GM23338 (cell line): ENCODE results near the gene HIPK1. TPM values are rescaled to one million over a fixed set of nuclear protein-coding genes. Genes with fewer than 3 reads are reported as not detected.

Experiments
- ATAC-seq: fragments of 200-7000 bp; cut with Tn5 transposase; 3 replicates; pipeline ENCODE4 v1.9.1; 2020
- DNase-seq: peaks from one replicate; pipeline ENCODE4 v3.0.0-alpha.2; 2015; ENCODE audit warnings: low spot score
- H2AFZ ChIP-seq: fragments of 200-600 bp; sonication (generic); 2 replicates; pipeline ENCODE4 v1.8.0; 2016; ENCODE audit warnings: antibody characterized with exemption, mild to moderate bottlenecking, moderate library complexity
- H3F3A ChIP-seq: fragments of 200-600 bp; sonication (generic); replicated peaks from 2 replicates; pipeline ENCODE4 v1.8.0; 2017; ENCODE audit warnings: antibody characterized with exemption, mixed run types, low read depth
- H3K27ac ChIP-seq: fragments of 200-600 bp; sonication (generic); 2 replicates; pipeline ENCODE4 v1.6.1; 2016; ENCODE audit warnings: low read depth
- H3K27me3 ChIP-seq: fragments of 200-600 bp; sonication (generic); 2 replicates; pipeline ENCODE4 v1.8.0; 2016; ENCODE audit warnings: mild to moderate bottlenecking, mixed run types, moderate library complexity; ENCODE audit not compliant: insufficient read depth
- H3K36me3 ChIP-seq: fragments of 200-600 bp; sonication (generic); 2 replicates; pipeline ENCODE4 v1.8.0; 2016; ENCODE audit warnings: mild to moderate bottlenecking; ENCODE audit not compliant: insufficient read depth
- H3K4me1 ChIP-seq: fragments of 200-600 bp; sonication (generic); 2 replicates; pipeline ENCODE4 v1.8.0; 2016; ENCODE audit warnings: mild to moderate bottlenecking, moderate library complexity; ENCODE audit not compliant: insufficient read depth
- H3K4me2 ChIP-seq: fragments of 200-600 bp; sonication (generic); 2 replicates; pipeline ENCODE4 v1.7.1; 2017; ENCODE audit warnings: mixed run types
- H3K4me3 ChIP-seq: fragments of 200-600 bp; sonication (generic); 2 replicates; pipeline ENCODE4 v1.6.1; 2016; ENCODE audit warnings: mixed run types
- H3K79me2 ChIP-seq: fragments of 200-600 bp; sonication (generic); replicated peaks from 2 replicates; pipeline ENCODE4 v1.8.0; 2017; ENCODE audit warnings: mild to moderate bottlenecking; ENCODE audit not compliant: insufficient read depth
- H3K9me2 ChIP-seq: fragments of 200-600 bp; sonication (generic); 2 replicates; pipeline ENCODE4 v1.8.0; 2017; ENCODE audit not compliant: insufficient read depth
- H4K20me1 ChIP-seq: fragments of 200-600 bp; sonication (generic); replicated peaks from 2 replicates; pipeline ENCODE4 v1.8.0; 2017; ENCODE audit warnings: mild to moderate bottlenecking; ENCODE audit not compliant: insufficient read depth
- H3K27ac Mint-ChIP-seq: 2 replicates; pipeline ENCODE4 v1.8.0; 2020; ENCODE audit warnings: inconsistent platforms, mild to moderate bottlenecking, moderate library complexity, mixed read lengths
- H3K27me3 Mint-ChIP-seq: 3 replicates; pipeline ENCODE4 v1.8.0; 2022; ENCODE audit warnings: low read depth, mild to moderate bottlenecking, moderate library complexity, mixed read lengths, inconsistent platforms; ENCODE audit not compliant: insufficient read depth, poor library complexity
- H3K36me3 Mint-ChIP-seq: 3 replicates; pipeline ENCODE4 v1.8.0; 2021; ENCODE audit warnings: low read depth, mild to moderate bottlenecking, inconsistent platforms, moderate library complexity, mixed read lengths
- H3K4me1 Mint-ChIP-seq: 3 replicates; pipeline ENCODE4 v1.8.0; 2020; ENCODE audit warnings: mild to moderate bottlenecking, inconsistent platforms, mixed read lengths
- H3K4me3 Mint-ChIP-seq: 3 replicates; pipeline ENCODE4 v1.8.0; 2021; ENCODE audit warnings: moderate library complexity, mild to moderate bottlenecking, inconsistent platforms, mixed read lengths
- H3K9me3 Mint-ChIP-seq: 3 replicates; pipeline ENCODE4 v1.8.0; 2020; ENCODE audit warnings: moderate library complexity, mild to moderate bottlenecking, inconsistent platforms, mixed read lengths
- EZH2 ChIP-seq: fragments of 200-600 bp; sonication (generic); IDR thresholded peaks from one replicate; pipeline ENCODE4 v1.8.0; 2017; ENCODE audit warnings: antibody characterized with exemption, mild to moderate bottlenecking, low read depth; ENCODE audit not compliant: unreplicated experiment
- EZH2phosphoT487 ChIP-seq: fragments of 200-600 bp; sonication (generic); IDR thresholded peaks from one replicate; pipeline ENCODE4 v1.8.1; 2018; ENCODE audit warnings: antibody characterized with exemption; ENCODE audit not compliant: unreplicated experiment
- POLR2AphosphoS5 ChIP-seq: IDR thresholded peaks from 2 replicates; pipeline ENCODE4 v1.6.1; 2016; ENCODE audit warnings: antibody characterized with exemption, low read depth
- polyA plus RNA-seq: library from polyadenylated mRNA; unstranded; fragments of >200 nt; fragmentation: Nextera tagmentation; extraction: Ambion mirVana; gene quantifications from 2 replicates; pipeline ENCODE4 v1.2.1, GENCODE V29; 2016
- total RNA-seq: library from RNA; depleted of rRNA; stranded (reverse); fragments of >200 nt; shearing (Covaris generic); gene quantifications from 2 replicates; pipeline ENCODE4 v1.2.3, GENCODE V29; 2014
- TF ChIP-seq, protein P1 (sequence below): fragments of 250-450 bp; sonication (Bioruptor Pico); IDR thresholded peaks from 2 replicates; pipeline ENCODE4 v1.5.0; 2020; ENCODE audit warnings: mild to moderate bottlenecking, moderate library complexity

HIPK1 gene
- total and polyA plus RNA-seq, 2 experiments from 2014 or later = 14.3 to 47.5 TPM

DNA sequence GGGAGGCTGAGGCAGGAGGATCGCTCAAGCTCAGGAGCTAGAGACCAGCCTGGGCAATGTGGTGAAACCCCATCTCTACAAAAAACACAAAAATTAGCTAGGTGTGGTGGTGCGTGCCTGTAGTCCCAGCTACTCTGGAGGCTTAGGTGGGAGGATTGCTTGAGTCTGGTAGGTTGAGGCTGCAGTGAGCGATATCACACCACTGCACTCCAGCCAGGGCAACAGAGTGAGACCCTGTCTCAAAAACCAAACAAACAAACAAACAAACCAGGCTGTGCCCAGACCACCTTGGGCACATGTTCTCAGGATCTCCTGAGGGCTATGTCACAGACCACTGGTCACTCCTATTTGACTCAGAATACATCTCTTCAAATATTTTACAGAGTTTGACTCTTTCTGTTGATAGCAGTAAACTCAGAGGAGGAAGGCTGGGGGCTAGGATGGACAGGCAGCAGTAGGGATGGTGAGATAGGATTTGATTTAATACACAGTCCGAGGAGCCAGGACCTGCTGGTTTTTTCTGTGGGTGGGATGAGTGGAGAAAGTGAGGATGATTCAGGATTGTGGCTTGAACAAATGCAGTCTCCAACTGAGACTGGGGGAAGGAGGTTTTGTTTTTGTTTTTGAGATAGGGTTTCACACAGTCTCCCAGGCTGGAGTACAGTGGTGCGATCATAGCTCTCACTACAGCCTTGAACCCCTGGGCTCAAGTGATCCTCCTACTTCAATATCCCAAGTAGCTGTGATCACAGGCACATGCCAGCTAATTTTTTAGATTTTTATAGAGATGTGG is 96.7 kb downstream of the HIPK1 start (continued):
- TF ChIP-seq, protein P1, sequence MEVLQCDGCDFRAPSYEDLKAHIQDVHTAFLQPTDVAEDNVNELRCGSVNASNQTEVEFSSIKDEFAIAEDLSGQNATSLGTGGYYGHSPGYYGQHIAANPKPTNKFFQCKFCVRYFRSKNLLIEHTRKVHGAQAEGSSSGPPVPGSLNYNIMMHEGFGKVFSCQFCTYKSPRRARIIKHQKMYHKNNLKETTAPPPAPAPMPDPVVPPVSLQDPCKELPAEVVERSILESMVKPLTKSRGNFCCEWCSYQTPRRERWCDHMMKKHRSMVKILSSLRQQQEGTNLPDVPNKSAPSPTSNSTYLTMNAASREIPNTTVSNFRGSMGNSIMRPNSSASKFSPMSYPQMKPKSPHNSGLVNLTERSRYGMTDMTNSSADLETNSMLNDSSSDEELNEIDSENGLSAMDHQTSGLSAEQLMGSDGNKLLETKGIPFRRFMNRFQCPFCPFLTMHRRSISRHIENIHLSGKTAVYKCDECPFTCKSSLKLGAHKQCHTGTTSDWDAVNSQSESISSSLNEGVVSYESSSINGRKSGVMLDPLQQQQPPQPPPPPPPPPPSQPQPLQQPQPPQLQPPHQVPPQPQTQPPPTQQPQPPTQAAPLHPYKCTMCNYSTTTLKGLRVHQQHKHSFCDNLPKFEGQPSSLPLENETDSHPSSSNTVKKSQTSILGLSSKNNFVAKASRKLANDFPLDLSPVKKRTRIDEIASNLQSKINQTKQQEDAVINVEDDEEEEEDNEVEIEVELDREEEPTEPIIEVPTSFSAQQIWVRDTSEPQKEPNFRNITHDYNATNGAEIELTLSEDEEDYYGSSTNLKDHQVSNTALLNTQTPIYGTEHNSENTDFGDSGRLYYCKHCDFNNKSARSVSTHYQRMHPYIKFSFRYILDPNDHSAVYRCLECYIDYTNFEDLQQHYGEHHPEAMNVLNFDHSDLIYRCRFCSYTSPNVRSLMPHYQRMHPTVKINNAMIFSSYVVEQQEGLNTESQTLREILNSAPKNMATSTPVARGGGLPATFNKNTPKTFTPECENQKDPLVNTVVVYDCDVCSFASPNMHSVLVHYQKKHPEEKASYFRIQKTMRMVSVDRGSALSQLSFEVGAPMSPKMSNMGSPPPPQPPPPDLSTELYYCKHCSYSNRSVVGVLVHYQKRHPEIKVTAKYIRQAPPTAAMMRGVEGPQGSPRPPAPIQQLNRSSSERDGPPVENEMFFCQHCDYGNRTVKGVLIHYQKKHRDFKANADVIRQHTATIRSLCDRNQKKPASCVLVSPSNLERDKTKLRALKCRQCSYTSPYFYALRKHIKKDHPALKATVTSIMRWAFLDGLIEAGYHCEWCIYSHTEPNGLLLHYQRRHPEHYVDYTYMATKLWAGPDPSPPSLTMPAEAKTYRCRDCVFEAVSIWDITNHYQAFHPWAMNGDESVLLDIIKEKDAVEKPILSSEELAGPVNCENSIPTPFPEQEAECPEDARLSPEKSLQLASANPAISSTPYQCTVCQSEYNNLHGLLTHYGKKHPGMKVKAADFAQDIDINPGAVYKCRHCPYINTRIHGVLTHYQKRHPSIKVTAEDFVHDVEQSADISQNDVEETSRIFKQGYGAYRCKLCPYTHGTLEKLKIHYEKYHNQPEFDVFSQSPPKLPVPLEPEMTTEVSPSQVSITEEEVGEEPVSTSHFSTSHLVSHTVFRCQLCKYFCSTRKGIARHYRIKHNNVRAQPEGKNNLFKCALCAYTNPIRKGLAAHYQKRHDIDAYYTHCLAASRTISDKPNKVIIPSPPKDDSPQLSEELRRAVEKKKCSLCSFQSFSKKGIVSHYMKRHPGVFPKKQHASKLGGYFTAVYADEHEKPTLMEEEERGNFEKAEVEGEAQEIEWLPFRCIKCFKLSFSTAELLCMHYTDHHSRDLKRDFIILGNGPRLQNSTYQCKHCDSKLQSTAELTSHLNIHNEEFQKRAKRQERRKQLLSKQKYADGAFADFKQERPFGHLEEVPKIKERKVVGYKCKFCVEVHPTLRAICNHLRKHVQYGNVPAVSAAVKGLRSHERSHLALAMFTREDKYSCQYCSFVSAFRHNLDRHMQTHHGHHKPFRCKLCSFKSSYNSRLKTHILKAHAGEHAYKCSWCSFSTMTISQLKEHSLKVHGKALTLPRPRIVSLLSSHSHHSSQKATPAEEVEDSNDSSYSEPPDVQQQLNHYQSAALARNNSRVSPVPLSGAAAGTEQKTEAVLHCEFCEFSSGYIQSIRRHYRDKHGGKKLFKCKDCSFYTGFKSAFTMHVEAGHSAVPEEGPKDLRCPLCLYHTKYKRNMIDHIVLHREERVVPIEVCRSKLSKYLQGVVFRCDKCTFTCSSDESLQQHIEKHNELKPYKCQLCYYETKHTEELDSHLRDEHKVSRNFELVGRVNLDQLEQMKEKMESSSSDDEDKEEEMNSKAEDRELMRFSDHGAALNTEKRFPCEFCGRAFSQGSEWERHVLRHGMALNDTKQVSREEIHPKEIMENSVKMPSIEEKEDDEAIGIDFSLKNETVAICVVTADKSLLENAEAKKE (CRISPR knock-in tag) = no peak
- TF ChIP-seq EZH2phosphoT487 = no peak
- no peak for TF ChIP-seq EZH2

DNA sequence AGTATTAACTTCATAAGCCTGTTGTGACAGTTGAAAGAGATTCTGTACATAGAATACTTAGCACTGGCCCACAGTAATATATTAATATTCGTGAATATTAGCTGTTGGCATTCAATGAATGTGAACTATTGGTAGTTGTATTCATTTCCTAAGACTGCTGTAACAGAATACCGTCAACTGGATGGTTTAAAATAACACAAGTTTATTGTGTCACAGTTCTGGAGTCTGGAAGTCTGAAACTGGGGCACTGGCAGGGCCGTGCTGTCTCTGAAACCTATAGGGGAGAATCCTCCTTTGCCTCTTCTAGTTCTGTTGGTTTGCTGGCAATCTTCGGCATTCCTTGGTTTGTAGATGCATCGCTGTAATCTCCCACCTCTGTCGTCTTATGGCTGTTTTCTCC is 97.7 kb downstream of the HIPK1 start:
- no peak overlapping the region for H3K27ac Mint-ChIP-seq
- TF ChIP-seq, protein P1 (CRISPR knock-in tag) = no peak
- TF ChIP-seq POLR2AphosphoS5 = no peak

More for the DNA sequence above, 97.7 kb downstream of the HIPK1 start:
- H3K27me3 Mint-ChIP-seq = peaks cover 10% of the 10 kb centered on the region
- H3K9me3 Mint-ChIP-seq = no peaks in the 10 kb centered on the region
- Histone ChIP-seq H3K4me2 (no peak overlapping the region), H2AFZ (no peak overlapping the region), H3K27ac (no peak overlapping the region), H3K4me1 (peaks cover 37% of the 10 kb centered on the region), H3K36me3 (no peaks in the 10 kb centered on the region), H3K9me2 (peaks cover 11% of the 10 kb centered on the region), H3K27me3 (no peaks in the 10 kb centered on the region), H3K79me2 (peaks cover 5% of the 10 kb centered on the region; the same call in 1 of the 2 replicates), H3K4me3 (no peak overlapping the region), H3F3A (no peaks in the 10 kb centered on the region), H4K20me1 (no peaks in the 10 kb centered on the region)
- no peak overlapping the region for H3K4me3 Mint-ChIP-seq
- no peaks in the 10 kb centered on the region; the same call in 2 of the 3 replicates for H3K36me3 Mint-ChIP-seq
- H3K4me1 Mint-ChIP-seq = peaks cover 29% of the 10 kb centered on the region
- DNase-seq (no peak), ATAC-seq (no peak)
